HL-60 (cell line): ENCODE results near the gene SCAI.

ENCODE experiments used
- GABPA ChIP-seq: IDR thresholded peaks from 2 replicates; pipeline ENCODE4 v1.6.1; 2012; ENCODE audit warnings: low read depth
- POLR2AphosphoS5 ChIP-seq: IDR thresholded peaks from 2 replicates; pipeline ENCODE4 v1.6.1; 2012; ENCODE audit warnings: low read depth
- REST ChIP-seq: IDR thresholded peaks from 2 replicates; pipeline ENCODE4 v1.6.1; 2012; ENCODE audit warnings: low read depth; ENCODE audit not compliant: insufficient replicate concordance
- SPI1 ChIP-seq: IDR thresholded peaks from 2 replicates; pipeline ENCODE4 v1.6.1; 2012; ENCODE audit warnings: low read depth, mild to moderate bottlenecking, borderline replicate concordance
- TF ChIP-seq, protein P1 (sequence below): IDR thresholded peaks from one replicate; pipeline ENCODE4 v1.5.1; 2011; ENCODE audit warnings: low read length, control low read depth, inconsistent platforms; ENCODE audit not compliant: insufficient read depth

- TF ChIP-seq, protein P1, sequence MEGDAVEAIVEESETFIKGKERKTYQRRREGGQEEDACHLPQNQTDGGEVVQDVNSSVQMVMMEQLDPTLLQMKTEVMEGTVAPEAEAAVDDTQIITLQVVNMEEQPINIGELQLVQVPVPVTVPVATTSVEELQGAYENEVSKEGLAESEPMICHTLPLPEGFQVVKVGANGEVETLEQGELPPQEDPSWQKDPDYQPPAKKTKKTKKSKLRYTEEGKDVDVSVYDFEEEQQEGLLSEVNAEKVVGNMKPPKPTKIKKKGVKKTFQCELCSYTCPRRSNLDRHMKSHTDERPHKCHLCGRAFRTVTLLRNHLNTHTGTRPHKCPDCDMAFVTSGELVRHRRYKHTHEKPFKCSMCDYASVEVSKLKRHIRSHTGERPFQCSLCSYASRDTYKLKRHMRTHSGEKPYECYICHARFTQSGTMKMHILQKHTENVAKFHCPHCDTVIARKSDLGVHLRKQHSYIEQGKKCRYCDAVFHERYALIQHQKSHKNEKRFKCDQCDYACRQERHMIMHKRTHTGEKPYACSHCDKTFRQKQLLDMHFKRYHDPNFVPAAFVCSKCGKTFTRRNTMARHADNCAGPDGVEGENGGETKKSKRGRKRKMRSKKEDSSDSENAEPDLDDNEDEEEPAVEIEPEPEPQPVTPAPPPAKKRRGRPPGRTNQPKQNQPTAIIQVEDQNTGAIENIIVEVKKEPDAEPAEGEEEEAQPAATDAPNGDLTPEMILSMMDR, result no peak
- TF ChIP-seq POLR2AphosphoS5 (no peak), REST (no peak), SPI1 (no peak), GABPA (no peak)
These were observed 34.6 kb upstream of the SCAI start for GRCh38 chr9:125177888-125178287.
